ENCODE measurements around the gene RNU11. TPM values are rescaled to one million over a fixed set of nuclear protein-coding genes. Genes with fewer than 3 reads are reported as not detected.

RNU11 gene
- total RNA-seq, 2 donors from 2014 or later: not detected

- no peaks in the 10 kb centered on the region for H3K27me3 ChIP-seq (ENCODE audit: control insufficient read depth, insufficient read depth, low read length, poor library complexity, severe bottlenecking)
- DNase-seq: no peak
- no peak overlapping the region for H3K27ac ChIP-seq (ENCODE audit: low read depth, low read length)
- no peaks in the 10 kb centered on the region for H3K9me3 Mint-ChIP-seq
- H3K27me3 Mint-ChIP-seq (ENCODE audit: insufficient read depth): no peaks in the 10 kb centered on the region
- TF ChIP-seq CTCF (conservative IDR thresholded peaks at IDR 0.05): no peak
- H3K36me3 ChIP-seq (ENCODE audit: control insufficient read depth, insufficient read depth, low read length): peaks cover 42% of the 10 kb centered on the region
- H3K4me1 ChIP-seq (ENCODE audit: control insufficient read depth, insufficient read depth, low read length): no peaks in the 10 kb centered on the region
- no peaks in the 10 kb centered on the region for H3K9me3 ChIP-seq (ENCODE audit: control insufficient read depth, low read length)
- H3K4me1 Mint-ChIP-seq: no peaks in the 10 kb centered on the region
- H3K4me3 Mint-ChIP-seq: no peak overlapping the region
- no peak overlapping the region for H3K4me3 ChIP-seq (ENCODE audit: low read length)
- 92 to 95% methylated on average over 5 of the region's 5 CpGs for WGBS, 2 experiments (ENCODE audit: insufficient coverage in 1 of 2, insufficient read length in 1 of 2)
- peaks cover 37% of the 10 kb centered on the region for H3K36me3 Mint-ChIP-seq (ENCODE audit: low read depth)
- H3K9ac ChIP-seq (ENCODE audit: extremely low read depth, low read length, poor library complexity, severe bottlenecking): no peak overlapping the region
- no peak overlapping the region for H3K27ac Mint-ChIP-seq
Observed at GRCh38 chr1:28604411-28604810, 44.0 kb upstream of the RNU11 start.

GRCh38 chr1:28604962-28605361 lies 43.4 kb upstream of the RNU11 start:
- no peaks in the 10 kb centered on the region for H3K4me1 Mint-ChIP-seq
- H3K36me3 ChIP-seq (ENCODE audit: control insufficient read depth, insufficient read depth, low read length): peaks cover 42% of the 10 kb centered on the region
- H3K27me3 ChIP-seq (ENCODE audit: control insufficient read depth, insufficient read depth, low read length, poor library complexity, severe bottlenecking): no peaks in the 10 kb centered on the region
- no peak overlapping the region for H3K27ac ChIP-seq (ENCODE audit: low read depth, low read length)
- no peak for TF ChIP-seq CTCF (conservative IDR thresholded peaks at IDR 0.05)
- no peak for DNase-seq
- no peak overlapping the region for H3K4me3 ChIP-seq (ENCODE audit: low read length)
- H3K36me3 Mint-ChIP-seq (ENCODE audit: low read depth): peaks cover 41% of the 10 kb centered on the region
- 90 to 93% methylated on average over 5 to 6 of the region's 6 CpGs for WGBS, 2 experiments (ENCODE audit: insufficient coverage in 1 of 2, insufficient read length in 1 of 2)
- H3K9me3 ChIP-seq (ENCODE audit: control insufficient read depth, low read length): no peaks in the 10 kb centered on the region
- H3K4me1 ChIP-seq (ENCODE audit: control insufficient read depth, insufficient read depth, low read length): no peaks in the 10 kb centered on the region
- no peaks in the 10 kb centered on the region for H3K9me3 Mint-ChIP-seq
- no peak overlapping the region for H3K9ac ChIP-seq (ENCODE audit: extremely low read depth, low read length, poor library complexity, severe bottlenecking)
- H3K27ac Mint-ChIP-seq: peak overlapping the region; percentile 30
- no peaks in the 10 kb centered on the region for H3K27me3 Mint-ChIP-seq (ENCODE audit: insufficient read depth)
- H3K4me3 Mint-ChIP-seq: no peak overlapping the region

- Mint-ChIP-seq H3K9me3 (no peaks in the 10 kb centered on the region), H3K4me1 (no peaks in the 10 kb centered on the region), H3K27ac (no peak overlapping the region), H3K27me3 (ENCODE audit: insufficient read depth) (no peaks in the 10 kb centered on the region), H3K36me3 (ENCODE audit: low read depth) (peaks cover 41% of the 10 kb centered on the region), H3K4me3 (no peak overlapping the region)
- H3K4me1 ChIP-seq (ENCODE audit: control insufficient read depth, insufficient read depth, low read length): no peaks in the 10 kb centered on the region
- H3K27me3 ChIP-seq (ENCODE audit: control insufficient read depth, insufficient read depth, low read length, poor library complexity, severe bottlenecking): no peaks in the 10 kb centered on the region
- TF ChIP-seq CTCF (conservative IDR thresholded peaks at IDR 0.05): no peak
- DNase-seq: no peak
- H3K36me3 ChIP-seq (ENCODE audit: control insufficient read depth, insufficient read depth, low read length): peaks cover 53% of the 10 kb centered on the region
- no peaks in the 10 kb centered on the region for H3K9me3 ChIP-seq (ENCODE audit: control insufficient read depth, low read length)
- no peak overlapping the region for H3K4me3 ChIP-seq (ENCODE audit: low read length)
- WGBS, 2 experiments (ENCODE audit: insufficient coverage in 1 of 2, insufficient read length in 1 of 2): 95 to 100% methylated on average over 1 to 2 of the region's 2 CpGs
- no peak overlapping the region for H3K9ac ChIP-seq (ENCODE audit: extremely low read depth, low read length, poor library complexity, severe bottlenecking)
- H3K27ac ChIP-seq (ENCODE audit: low read depth, low read length): no peak overlapping the region
Observed at GRCh38 chr1:28606771-28607170, 41.6 kb upstream of the RNU11 start.

All from endodermal cell (in vitro differentiated cells).